Measurements from ENCODE around the gene MT2A. TPM values are rescaled to one million over a fixed set of nuclear protein-coding genes. Genes with fewer than 3 reads are reported as not detected.

Gene MT2A
- total and polyA plus RNA-seq, 7 donors = 342 to 11,565 (median 2,887) TPM

DNA sequence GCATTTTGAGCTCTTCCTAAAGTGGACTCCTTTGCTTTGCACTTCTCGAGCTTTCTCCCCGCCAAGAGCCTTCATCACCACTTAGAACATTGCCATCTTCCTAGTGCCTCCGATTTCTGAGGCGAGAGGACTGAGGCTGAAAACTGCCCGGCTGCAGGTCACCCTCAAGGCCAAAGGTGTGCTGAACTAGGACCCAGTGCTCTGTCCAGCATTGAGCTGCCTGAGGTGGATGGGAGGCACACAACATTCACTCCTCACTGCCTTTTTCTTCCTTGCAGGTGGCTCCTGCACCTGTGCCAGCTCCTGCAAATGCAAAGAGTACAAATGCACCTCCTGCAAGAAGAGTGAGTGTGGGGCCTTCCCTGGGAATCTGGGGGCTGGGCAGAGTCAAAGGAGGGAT, 35.4 kb downstream of the MT2A start:
- WGBS, 3 donors = 50 to 62% (median 55%) methylated on average over 5 of the region's 5 CpGs
- H3K36me3 ChIP-seq (ENCODE audit: insufficient read depth in 1 of 2, low read depth in 1 of 2) = no peaks in the 10 kb centered on the region
- H3K4me3 ChIP-seq = no peak overlapping the region
- no peaks in the 10 kb centered on the region for H3K9me3 ChIP-seq
- ATAC-seq (no peak), DNase-seq (no peak)
- no peak overlapping the region for H3K27ac ChIP-seq
- intact Hi-C loops (cut with DNase I) = loop anchor here in 1 of 2 donors (5.0 kb wide), 1 partner anchor 42 kb away; no protein-coding TSS in a partner anchor
- H3K4me1 ChIP-seq = peaks cover 5% of the 10 kb centered on the region
- TF ChIP-seq, protein P1, sequence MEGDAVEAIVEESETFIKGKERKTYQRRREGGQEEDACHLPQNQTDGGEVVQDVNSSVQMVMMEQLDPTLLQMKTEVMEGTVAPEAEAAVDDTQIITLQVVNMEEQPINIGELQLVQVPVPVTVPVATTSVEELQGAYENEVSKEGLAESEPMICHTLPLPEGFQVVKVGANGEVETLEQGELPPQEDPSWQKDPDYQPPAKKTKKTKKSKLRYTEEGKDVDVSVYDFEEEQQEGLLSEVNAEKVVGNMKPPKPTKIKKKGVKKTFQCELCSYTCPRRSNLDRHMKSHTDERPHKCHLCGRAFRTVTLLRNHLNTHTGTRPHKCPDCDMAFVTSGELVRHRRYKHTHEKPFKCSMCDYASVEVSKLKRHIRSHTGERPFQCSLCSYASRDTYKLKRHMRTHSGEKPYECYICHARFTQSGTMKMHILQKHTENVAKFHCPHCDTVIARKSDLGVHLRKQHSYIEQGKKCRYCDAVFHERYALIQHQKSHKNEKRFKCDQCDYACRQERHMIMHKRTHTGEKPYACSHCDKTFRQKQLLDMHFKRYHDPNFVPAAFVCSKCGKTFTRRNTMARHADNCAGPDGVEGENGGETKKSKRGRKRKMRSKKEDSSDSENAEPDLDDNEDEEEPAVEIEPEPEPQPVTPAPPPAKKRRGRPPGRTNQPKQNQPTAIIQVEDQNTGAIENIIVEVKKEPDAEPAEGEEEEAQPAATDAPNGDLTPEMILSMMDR (IDR thresholded peaks at IDR 0.05) = no peak
- peaks cover 0 to 6% (median 0%) of the 10 kb centered on the region in 3 donors for H3K27me3 ChIP-seq (ENCODE audit: insufficient read depth in 3 of 3, low read length in 2 of 3)

DNA sequence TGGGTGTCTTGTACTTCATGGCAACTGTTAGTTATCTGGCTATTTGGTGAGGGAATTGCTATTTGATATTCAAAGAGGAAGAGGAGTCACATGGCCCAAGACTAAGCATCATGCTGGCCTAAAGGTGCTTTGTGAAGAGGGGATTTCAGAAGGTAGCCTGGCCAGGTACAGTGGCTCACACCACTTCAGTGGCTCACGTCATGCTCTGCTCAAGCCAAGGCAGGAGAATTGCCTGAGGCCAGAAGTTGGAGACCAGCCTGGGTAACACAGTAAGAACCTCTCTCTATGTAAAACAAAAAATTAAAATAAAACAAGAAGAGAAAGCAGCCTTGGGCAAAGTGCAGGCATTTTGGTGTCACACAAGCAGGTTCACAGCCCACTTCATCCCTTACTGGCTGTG, 36.9 kb downstream of the MT2A start:
- H3K27me3 ChIP-seq (ENCODE audit: insufficient read depth in 3 of 3, low read length in 2 of 3) = peaks cover 0 to 6% (median 0%) of the 10 kb centered on the region in 3 donors
- H3K27ac ChIP-seq = no peak overlapping the region
- intact Hi-C loops (cut with DNase I) = no loop called here
- no peak overlapping the region for H3K4me3 ChIP-seq
- no peaks in the 10 kb centered on the region for H3K9me3 ChIP-seq
- peaks cover 5% of the 10 kb centered on the region for H3K4me1 ChIP-seq
- 93 to 100% (median 94%) methylated on average over 1 of the region's 1 CpG for WGBS, 3 donors
- TF ChIP-seq, protein P1 (IDR thresholded peaks at IDR 0.05) = no peak
- ATAC-seq (no peak), DNase-seq (no peak)
- no peaks in the 10 kb centered on the region for H3K36me3 ChIP-seq (ENCODE audit: insufficient read depth in 1 of 2, low read depth in 1 of 2)

- ATAC-seq = no peak
- no peak for DNase-seq
- TF ChIP-seq, protein P1 (IDR thresholded peaks at IDR 0.05) = no peak
- H3K4me1 ChIP-seq = peaks cover 5% of the 10 kb centered on the region
- H3K27me3 ChIP-seq (ENCODE audit: insufficient read depth in 3 of 3, low read length in 2 of 3) = peaks cover 0 to 6% (median 0%) of the 10 kb centered on the region in 3 donors
- H3K27ac ChIP-seq = no peak overlapping the region
- no peaks in the 10 kb centered on the region for H3K9me3 ChIP-seq
- WGBS, 3 donors = 0 to 3% (median 0%) methylated on average over 1 of the region's 1 CpG
- H3K4me3 ChIP-seq = no peak overlapping the region
- H3K36me3 ChIP-seq (ENCODE audit: insufficient read depth in 1 of 2, low read depth in 1 of 2) = no peaks in the 10 kb centered on the region
- intact Hi-C loops (cut with DNase I) = no loop called here
Measured at GRCh38 chr16:56645838-56646237, 37.5 kb downstream of the MT2A start.

DNA sequence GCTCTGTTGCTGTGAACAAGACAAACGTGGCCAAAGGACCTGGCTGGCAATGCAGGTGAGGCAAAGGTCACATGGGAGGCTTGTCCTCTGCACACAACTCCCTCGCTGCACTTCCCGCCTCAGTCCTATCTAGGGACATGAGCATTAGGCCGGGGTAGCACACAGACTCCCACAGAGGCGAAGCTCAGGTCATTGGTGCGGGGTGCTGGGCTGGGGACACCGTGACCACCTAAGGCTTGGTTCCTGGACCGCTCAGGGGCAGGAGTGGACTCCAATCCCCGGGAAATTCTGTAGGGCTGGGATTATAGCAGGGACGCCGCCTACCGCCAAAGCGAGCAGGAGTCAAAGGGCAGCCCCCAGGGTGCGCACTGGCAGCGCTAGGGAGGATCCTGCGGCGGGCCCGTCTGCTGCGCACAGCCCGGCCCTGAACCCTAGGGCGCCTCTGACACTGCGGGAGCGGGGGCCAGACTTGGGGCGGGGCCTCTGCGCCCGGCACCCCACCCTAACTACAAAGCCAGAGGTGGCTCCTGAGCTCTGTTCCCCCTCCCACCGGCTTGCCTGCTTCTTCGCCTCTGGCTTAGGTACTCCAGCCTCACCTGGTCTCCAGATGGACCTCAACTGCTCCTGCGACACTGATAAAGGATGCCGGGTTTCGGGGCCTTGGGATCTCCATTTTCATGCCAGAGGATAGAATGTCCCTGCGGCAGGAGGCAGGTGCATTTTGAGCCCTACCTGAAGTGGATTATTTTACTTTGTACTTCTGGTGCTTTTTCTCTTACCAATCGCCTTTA, 39.5 kb downstream of the MT2A start:
- Histone ChIP-seq H3K27me3 (ENCODE audit: insufficient read depth in 3 of 3, low read length in 2 of 3) (peaks cover 0 to 6% (median 0%) of the 10 kb centered on the region in 3 donors), H3K4me1 (peaks cover 5% of the 10 kb centered on the region), H3K9me3 (no peaks in the 10 kb centered on the region), H3K36me3 (ENCODE audit: insufficient read depth in 1 of 2, low read depth in 1 of 2) (no peaks in the 10 kb centered on the region), H3K27ac (no peak overlapping the region), H3K4me3 (no peak overlapping the region)
- TF ChIP-seq, protein P1 (IDR thresholded peaks at IDR 0.05) = no peak
- ATAC-seq = no peak
- intact Hi-C loops (cut with DNase I) = no loop called here
- no peak for DNase-seq
- 46 to 50% (median 50%) methylated on average over 30 to 33 of the region's 33 CpGs for WGBS, 3 donors

Data from psoas muscle (tissue), 8 donors.